Loucy (cell line): ENCODE data around the gene RERE.

Experiments
- CTCF ChIP-seq: fragments of 200-600 bp; sonication (generic); conservative IDR thresholded peaks from 2 replicates; pipeline ENCODE4 v1.5.1; 2014; ENCODE audit warnings: mild to moderate bottlenecking, antibody characterized with exemption, low read length
- EZH2phosphoT487 ChIP-seq: fragments of 200-600 bp; IDR thresholded peaks from 2 replicates; pipeline ENCODE4 v1.6.1; 2018; ENCODE audit warnings: antibody characterized with exemption, mild to moderate bottlenecking, moderate library complexity, borderline replicate concordance

- no peak for TF ChIP-seq CTCF
- TF ChIP-seq EZH2phosphoT487, result no peak
These were observed 154.2 kb downstream of the RERE start for GRCh38 chr1:8663090-8663802.
